Ascending aorta (tissue), 2 donors: ENCODE results near the gene CDC14A. TPM values are rescaled to one million over a fixed set of nuclear protein-coding genes. Genes with fewer than 3 reads are reported as not detected.

Experiments
- DNase-seq, 2 donors: peaks; one replicate each; pipeline ENCODE4 v3.0.0-alpha.2; 2019; ENCODE audit warnings: low spot score in 2 of 2
- H3K27ac ChIP-seq, 2 donors: fragments of 200-600 bp; sonication (generic); one replicate each; pipeline ENCODE4 v1.5.1; 2016 to 2017; ENCODE audit warnings: mild to moderate bottlenecking in 1 of 2
- H3K27me3 ChIP-seq: fragments of 200-600 bp; sonication (generic); one replicate; pipeline ENCODE4 v1.5.1; 2017
- H3K36me3 ChIP-seq, 2 donors: fragments of 200-600 bp; sonication (generic); one replicate each; pipeline ENCODE4 v1.5.1; 2016
- H3K4me1 ChIP-seq, 2 donors: fragments of 200-600 bp; sonication (generic); one replicate each; pipeline ENCODE4 v1.5.1; 2016 to 2017; ENCODE audit warnings: mild to moderate bottlenecking in 1 of 2
- H3K4me3 ChIP-seq, 2 donors: fragments of 200-600 bp; sonication (generic); one replicate each; pipeline ENCODE4 v1.5.1; 2016 to 2017; ENCODE audit warnings: mild to moderate bottlenecking in 1 of 2
- H3K9me3 ChIP-seq, 2 donors: fragments of 200-600 bp; sonication (generic); one replicate each; pipeline ENCODE4 v1.5.1; 2016
- intact Hi-C: fragments of 100-400 bp; cut with DNase I; formaldehyde crosslinking; loops from one replicate; pipeline ENCODE4 v1.15.1; 2023
- total RNA-seq: library from RNA; depleted of rRNA; stranded (reverse); fragments of >200 nt; gene quantifications from one replicate; pipeline ENCODE4 v1.1.0, GENCODE V29; 2016
- TF ChIP-seq, protein P1 (sequence below), 3 experiments: fragments of 200-600 bp in 2 of 3; fragments of 450-650 bp in 1 of 3; sonication (generic) in 2 of 3; IDR thresholded peaks; one replicate each; pipeline ENCODE4 v1.5.1; 2016 to 2019; ENCODE audit warnings: antibody characterized with exemption in 3 of 3, mild to moderate bottlenecking in 1 of 3, moderate library complexity in 1 of 3

Gene CDC14A
- total RNA-seq, 1 donor from 2014 or later = 2.0 TPM

DNA sequence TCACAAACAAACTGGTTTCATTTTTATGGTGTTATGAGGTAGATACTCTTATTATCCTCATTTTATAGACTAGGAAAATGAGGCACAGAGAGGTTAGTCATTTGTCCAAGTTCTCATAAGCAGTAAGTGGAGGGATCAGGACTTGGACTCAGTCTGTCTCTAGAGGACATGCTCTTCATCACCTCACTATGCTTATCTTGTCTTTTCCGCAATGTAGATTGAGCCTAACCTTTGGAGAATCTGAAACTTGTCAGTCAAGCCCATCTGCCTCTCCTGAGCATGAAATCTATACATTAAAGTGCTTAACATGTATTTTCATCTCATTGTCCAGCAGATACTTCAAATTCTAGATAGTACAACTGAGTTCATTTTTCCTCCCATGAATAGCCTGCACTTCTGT is 11.8 kb upstream of the CDC14A start:
- H3K9me3 ChIP-seq = no peaks in the 10 kb centered on the region
- H3K4me1 ChIP-seq = no peaks in the 10 kb centered on the region
- no peak overlapping the region for H3K27ac ChIP-seq
- no peaks in the 10 kb centered on the region for H3K36me3 ChIP-seq
- no peak overlapping the region for H3K4me3 ChIP-seq
- TF ChIP-seq, protein P1, sequence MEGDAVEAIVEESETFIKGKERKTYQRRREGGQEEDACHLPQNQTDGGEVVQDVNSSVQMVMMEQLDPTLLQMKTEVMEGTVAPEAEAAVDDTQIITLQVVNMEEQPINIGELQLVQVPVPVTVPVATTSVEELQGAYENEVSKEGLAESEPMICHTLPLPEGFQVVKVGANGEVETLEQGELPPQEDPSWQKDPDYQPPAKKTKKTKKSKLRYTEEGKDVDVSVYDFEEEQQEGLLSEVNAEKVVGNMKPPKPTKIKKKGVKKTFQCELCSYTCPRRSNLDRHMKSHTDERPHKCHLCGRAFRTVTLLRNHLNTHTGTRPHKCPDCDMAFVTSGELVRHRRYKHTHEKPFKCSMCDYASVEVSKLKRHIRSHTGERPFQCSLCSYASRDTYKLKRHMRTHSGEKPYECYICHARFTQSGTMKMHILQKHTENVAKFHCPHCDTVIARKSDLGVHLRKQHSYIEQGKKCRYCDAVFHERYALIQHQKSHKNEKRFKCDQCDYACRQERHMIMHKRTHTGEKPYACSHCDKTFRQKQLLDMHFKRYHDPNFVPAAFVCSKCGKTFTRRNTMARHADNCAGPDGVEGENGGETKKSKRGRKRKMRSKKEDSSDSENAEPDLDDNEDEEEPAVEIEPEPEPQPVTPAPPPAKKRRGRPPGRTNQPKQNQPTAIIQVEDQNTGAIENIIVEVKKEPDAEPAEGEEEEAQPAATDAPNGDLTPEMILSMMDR (IDR thresholded peaks at IDR 0.05) = no peak
- intact Hi-C loops = no loop called here
- DNase-seq = no peak
- no peaks in the 10 kb centered on the region for H3K27me3 ChIP-seq

DNA sequence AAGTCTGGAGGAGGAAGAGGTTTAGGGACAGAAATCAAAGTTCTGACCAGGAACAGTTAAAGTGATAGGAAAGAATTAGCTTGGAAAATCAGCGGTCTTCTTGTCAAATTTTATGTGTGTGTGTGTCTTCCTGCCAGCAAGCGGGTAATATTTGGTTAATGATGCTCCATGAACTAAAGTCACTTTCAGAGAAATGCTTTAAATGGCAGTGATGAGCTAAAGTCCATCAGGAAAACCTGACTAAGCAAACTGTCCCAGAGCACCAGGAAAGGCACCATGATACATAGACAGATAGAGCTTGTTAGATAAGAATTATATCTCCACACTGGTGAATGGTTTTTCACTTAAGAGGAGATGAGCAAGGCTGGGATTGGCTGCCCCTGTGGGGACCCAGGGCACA is 10.0 kb upstream of the CDC14A start:
- Histone ChIP-seq H3K27ac (no peak overlapping the region), H3K9me3 (no peaks in the 10 kb centered on the region), H3K36me3 (no peaks in the 10 kb centered on the region), H3K4me1 (no peaks in the 10 kb centered on the region), H3K27me3 (no peaks in the 10 kb centered on the region), H3K4me3 (no peak overlapping the region)
- intact Hi-C loops = no loop called here
- TF ChIP-seq, protein P1 (IDR thresholded peaks at IDR 0.05) = no peak
- DNase-seq = no peak

DNA sequence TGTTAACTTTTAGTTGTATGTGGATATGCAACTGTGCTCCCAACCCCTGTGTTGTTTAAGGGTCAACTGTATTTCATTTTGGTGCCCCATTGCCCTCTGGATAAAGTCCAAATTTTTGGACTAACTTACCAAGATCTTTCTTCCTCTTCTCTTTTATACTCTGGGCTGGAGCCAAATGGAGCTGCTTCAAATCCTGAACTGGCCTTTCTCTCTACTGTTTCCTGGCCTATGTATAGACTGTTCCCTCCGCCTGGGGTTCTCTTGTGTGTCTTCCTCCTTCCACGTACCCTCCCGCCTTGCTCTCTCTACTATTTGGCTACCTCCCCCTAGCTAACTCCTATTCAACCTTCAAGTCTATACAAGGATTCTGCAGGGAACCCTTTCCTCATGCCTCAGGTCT is 8.4 kb upstream of the CDC14A start:
- DNase-seq = no peak
- Histone ChIP-seq H3K9me3 (no peaks in the 10 kb centered on the region), H3K36me3 (no peaks in the 10 kb centered on the region), H3K27me3 (no peaks in the 10 kb centered on the region), H3K4me3 (no peak overlapping the region), H3K27ac (no peak overlapping the region), H3K4me1 (no peaks in the 10 kb centered on the region)
- intact Hi-C loops = no loop called here
- TF ChIP-seq, protein P1 (IDR thresholded peaks at IDR 0.05) = no peak

DNA sequence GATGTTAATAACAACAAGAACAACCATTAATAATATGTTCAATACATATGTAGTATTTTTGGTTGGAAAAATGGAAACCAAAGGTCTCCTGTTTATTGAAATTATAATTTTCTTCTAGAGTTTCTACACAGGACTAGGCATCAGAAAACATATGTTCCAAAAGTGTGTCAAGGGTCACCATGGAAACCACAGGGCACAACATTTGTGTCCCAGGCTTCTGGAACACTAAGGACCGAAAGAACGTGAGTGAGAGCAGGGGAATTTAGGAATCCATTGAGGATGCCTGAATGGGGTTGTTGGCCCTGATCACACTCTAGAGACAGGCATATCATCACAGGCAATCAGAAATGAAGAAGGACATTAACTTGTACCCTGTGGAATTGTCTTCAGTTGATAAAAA is 7.5 kb upstream of the CDC14A start:
- H3K36me3 ChIP-seq = no peaks in the 10 kb centered on the region
- no peak overlapping the region for H3K27ac ChIP-seq
- no peaks in the 10 kb centered on the region for H3K4me1 ChIP-seq
- H3K27me3 ChIP-seq = no peaks in the 10 kb centered on the region
- no peaks in the 10 kb centered on the region for H3K9me3 ChIP-seq
- DNase-seq = no peak
- TF ChIP-seq, protein P1 (IDR thresholded peaks at IDR 0.05) = no peak
- intact Hi-C loops = no loop called here
- no peak overlapping the region for H3K4me3 ChIP-seq

DNA sequence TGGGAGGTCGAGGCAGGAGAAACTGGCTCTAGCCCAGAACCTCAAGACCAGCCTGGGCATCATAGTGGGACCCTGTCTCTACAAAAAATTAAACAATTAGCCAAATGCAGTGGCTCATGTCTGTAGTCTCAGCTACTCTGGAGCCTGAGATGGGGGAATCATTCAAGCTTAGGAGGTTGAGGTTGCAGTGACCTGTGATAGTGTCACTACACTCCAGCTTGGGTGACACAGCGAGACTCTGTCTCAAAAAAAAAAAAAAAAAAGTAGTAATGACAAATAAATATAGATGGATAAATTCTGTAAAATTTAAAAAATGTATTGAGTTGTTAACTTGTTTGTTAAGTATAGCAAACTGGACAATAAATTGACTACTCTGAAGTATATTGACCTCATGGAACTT is 5.9 kb upstream of the CDC14A start:
- H3K4me3 ChIP-seq = no peak overlapping the region
- no peak overlapping the region for H3K27ac ChIP-seq
- DNase-seq = no peak
- H3K9me3 ChIP-seq = no peaks in the 10 kb centered on the region
- H3K27me3 ChIP-seq = no peaks in the 10 kb centered on the region
- intact Hi-C loops = no loop called here
- TF ChIP-seq, protein P1 (IDR thresholded peaks at IDR 0.05) = no peak
- H3K4me1 ChIP-seq = peaks cover 0 to 4% of the 10 kb centered on the region in 2 donors
- no peaks in the 10 kb centered on the region for H3K36me3 ChIP-seq
